ENCODE measurements around the gene TEX47.

TEX47 gene

GRCh38 chr7:88746126-88746525 lies 49.4 kb downstream of the TEX47 start:
- no peak for DNase-seq (ENCODE audit: low spot score)
